Occipital lobe (tissue), 2 donors: ENCODE data around the gene TINAGL1. TPM values are rescaled to one million over a fixed set of nuclear protein-coding genes. Genes with fewer than 3 reads are reported as not detected.

Source experiments
- DNase-seq: peaks from one replicate; lab custom pipeline; 2025; lab: John Stamatoyannopoulos, UW
- total RNA-seq: library from RNA; depleted of rRNA; stranded (reverse); fragments of >200 nt; gene quantifications from one replicate; pipeline ENCODE4 v1.2.3, GENCODE V29; 2014

The TINAGL1 gene
- total RNA-seq, 1 donor from 2014 or later: 2.8 TPM

DNA sequence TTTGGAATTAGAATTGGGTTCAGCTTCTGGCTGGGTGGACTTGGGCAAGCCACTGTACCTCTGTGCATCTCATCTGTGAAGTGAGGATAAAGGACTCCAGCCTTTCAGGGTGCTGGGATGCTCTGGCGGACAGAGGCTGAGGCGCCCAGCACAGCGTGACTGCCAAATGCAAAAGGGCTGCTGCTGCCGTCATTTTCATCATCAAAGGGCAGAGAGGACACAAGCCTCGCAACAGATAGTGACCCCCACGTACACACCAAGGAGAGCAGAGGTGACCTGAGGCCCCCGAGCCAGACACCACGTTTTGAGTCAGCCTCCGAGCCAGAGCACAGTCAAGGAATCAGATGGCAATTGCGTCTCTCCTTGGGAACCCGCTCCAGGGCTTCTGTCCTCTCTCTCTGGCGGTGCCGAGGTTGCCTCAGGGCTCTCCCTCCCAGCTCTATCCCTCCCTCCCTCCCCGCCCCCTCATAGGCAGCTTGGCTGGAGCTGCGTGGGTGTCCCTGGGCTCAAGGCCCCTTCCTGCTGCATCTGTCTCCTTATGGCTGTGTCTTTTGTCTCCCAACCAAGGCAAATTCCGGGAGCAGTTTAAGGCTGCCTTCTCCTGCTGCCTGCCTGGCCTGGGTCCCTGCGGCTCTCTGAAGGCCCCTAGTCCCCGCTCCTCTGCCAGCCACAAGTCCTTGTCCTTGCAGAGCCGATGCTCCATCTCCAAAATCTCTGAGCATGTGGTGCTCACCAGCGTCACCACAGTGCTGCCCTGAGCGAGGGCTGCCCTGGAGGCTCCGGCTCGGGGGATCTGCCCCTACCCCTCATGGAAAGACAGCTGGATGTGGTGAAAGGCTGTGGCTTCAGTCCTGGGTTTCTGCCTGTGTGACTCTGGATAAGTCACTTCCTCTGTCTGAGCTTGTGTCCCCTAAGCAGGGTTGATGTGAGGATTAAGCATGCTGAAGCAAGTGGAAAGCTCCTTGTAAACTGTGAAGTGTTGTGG lies 50.2 kb downstream of the TINAGL1 start:
- DNase-seq: peak; percentile 33

DNA sequence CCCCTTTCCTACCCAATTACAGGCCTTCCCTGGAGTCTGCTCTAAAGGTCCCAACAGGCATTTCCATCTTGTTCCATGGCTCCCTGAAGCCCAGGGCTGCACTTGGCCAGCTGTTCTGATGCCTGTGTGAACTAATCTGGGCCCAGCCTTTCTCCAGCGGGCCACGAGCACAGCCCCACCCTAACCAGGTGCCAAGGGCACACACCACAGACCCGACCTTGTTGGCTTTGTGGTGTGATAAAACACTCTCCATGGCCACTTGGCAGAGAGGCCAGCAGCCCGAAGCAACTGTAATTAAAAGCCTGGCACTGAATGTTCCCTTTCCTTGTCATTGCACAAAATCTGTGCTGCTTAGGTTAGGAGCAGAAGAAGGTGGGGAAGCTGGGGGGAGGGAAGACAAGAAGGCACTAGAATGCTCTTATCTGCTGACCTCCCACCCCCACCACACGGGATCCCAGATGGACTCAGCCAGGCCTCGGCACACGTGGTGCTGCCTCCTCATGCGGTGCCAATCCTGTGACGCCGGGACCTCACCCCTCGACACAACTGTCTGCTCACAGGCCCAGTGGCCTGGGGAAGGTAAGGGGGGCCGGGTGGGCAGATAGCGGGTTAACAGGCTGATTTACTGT lies 51.1 kb downstream of the TINAGL1 start:
- DNase-seq: no peak

DNA sequence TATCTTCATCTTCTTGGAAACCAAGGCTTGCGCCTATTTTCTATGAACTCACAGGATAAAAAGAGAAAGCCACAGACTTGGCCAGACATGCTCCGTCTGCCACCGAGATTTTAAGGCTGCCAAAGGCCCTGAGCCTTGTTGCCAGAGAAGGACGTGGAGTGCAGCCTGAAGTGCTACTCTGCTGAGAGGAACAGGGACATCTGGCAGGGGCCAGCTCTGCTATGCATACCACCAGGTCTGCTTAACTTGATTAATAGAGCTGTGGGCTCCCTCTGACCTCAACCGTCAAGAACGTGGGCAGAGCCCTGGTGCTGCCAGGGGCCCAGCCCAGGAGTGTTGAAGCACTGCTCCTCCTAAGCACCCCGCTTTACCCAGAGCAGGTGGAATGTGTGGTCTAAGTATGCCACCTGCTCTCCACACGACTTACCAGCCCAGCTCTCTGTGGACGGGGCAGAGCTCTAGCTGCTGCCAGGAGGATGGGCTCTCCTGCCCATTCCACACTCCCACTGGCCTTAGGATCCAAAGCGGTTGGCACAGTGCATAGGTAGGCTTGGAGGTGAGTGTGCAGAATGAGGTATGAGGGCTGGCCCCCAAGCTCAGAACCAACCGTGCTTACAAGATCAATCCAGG lies 51.7 kb downstream of the TINAGL1 start:
- no peak for DNase-seq

DNA sequence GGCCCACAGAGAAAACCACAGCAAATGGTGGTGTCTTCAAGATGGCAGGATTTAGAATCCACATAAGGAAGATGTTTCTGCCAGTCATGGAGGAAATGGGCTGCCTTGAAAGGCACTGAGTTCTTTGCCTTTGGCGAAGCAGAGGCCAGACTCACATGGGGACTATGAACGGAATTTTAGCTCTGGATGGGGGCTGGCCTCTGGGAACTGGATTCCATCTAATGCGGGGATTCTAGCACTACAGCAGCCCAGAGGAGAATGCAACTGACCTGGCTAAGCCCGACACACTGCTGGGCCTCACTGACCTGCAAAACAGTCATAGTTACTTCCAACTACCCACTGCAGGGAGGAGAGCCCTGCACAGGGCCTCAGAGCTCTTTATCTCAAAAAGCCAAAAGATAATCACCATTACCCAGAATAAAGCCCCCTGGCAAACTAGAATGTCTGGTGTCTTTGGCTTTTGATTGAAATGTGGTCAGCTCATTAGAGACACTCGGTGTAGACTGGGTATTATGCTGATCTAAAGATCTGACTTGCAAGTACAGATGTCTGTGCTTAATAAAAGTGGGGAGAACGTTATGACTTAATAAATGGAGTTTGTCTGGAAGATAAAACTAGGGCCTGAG lies 52.7 kb downstream of the TINAGL1 start:
- no peak for DNase-seq

DNA sequence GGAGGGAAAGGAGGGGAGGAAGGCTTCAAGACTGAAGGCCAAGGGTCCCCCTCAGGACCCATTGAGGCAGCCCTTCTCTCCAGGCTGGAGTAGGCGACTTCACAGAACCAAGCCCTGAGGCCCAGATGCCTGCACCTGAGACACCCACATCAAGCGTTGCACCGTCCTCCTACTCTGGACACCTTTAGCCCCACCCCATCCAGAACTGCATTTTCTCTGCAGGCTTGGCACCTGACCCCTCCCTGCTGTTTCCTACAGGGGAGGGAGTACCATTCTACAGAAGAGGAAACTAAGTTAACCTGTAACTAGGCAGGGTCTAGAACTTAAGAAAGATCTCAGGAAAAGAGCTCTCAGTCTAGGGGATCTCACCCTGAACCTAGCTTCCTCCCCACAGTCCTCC lies 56.3 kb downstream of the TINAGL1 start:
- no peak for DNase-seq

DNA sequence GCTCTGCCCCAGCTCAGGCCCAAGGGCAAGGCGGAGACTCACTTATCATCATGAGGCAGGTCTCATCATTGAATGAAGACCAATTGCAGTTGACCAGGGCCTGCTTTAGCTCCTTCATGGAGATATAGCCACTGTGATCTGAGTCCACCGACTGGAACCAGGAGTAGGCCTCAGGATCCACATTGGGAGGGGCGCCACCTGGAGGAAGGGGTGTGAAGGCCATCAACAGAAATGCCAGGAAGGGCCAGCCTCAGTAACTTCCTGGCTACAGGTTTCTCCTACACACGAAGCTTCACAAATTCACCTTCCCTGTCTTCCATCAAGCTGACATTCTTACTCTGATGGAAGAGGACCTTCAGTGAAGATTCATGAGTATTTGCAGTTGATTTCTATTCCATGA lies 56.8 kb downstream of the TINAGL1 start:
- no peak for DNase-seq

Other genes starting within 250 kb of the TINAGL1 start
- gene FABP3, start 203.4 kb upstream of the TINAGL1 start, total RNA-seq: 93.1 TPM
- 1.7 TPM for gene SERINC2, start 163.3 kb upstream of the TINAGL1 start, total RNA-seq
- gene HCRTR1, start 41.2 kb downstream of the TINAGL1 start, total RNA-seq: 1.1 TPM
- 53.5 TPM for gene PEF1, start 68.4 kb downstream of the TINAGL1 start, total RNA-seq
- gene COL16A1, start 127.5 kb downstream of the TINAGL1 start, total RNA-seq: 5.8 TPM
- gene ADGRB2, start 187.8 kb downstream of the TINAGL1 start, total RNA-seq: 75.0 TPM
- gene SPOCD1, start 239.5 kb downstream of the TINAGL1 start, total RNA-seq: not detected